KBM-7 (cell line): ENCODE results near the gene RGS8.

Experiments used
- DNase-seq: peaks from one replicate; pipeline ENCODE4 v3.0.0-alpha.2; 2015
- in situ Hi-C: fragments of 300-500 bp; cut with MboI; formaldehyde crosslinking; loops from 2 replicates; pipeline ENCODE4 v1.14.3; 2020; ENCODE audit warnings: low sequenced_read_pairs, low pct_unique_long_range_greater_than_20kb, mixed read lengths

RGS8 gene

GRCh38 chr1:182684116-182684828 lies at the start of gene RGS8:
RGS8 (minus strand) TSS chr1:182684587; CDS start chr1:182669649, 14,938 bp downstream.
- no peak for DNase-seq
- in situ Hi-C loops, result no loop called here

GRCh38 chr1:182731852-182732575 lies 47.6 kb upstream of the RGS8 start:
- in situ Hi-C loops, result no loop called here
- no peak for DNase-seq

- in situ Hi-C loops, result no loop called here
- DNase-seq, result no peak
These were observed 42.5 kb upstream of the RGS8 start for GRCh38 chr1:182726912-182727311.

- DNase-seq, result no peak
- in situ Hi-C loops, result no loop called here
These were observed 41.2 kb upstream of the RGS8 start for GRCh38 chr1:182725259-182726255.

- in situ Hi-C loops, result no loop called here
- DNase-seq, result no peak
These were observed 39.8 kb upstream of the RGS8 start for GRCh38 chr1:182724215-182724614.

- in situ Hi-C loops, result no loop called here
- no peak for DNase-seq
These were observed 38.8 kb upstream of the RGS8 start for GRCh38 chr1:182723200-182723599.

GRCh38 chr1:182721525-182721924 lies 37.1 kb upstream of the RGS8 start:
- in situ Hi-C loops, result no loop called here
- DNase-seq, result no peak

- in situ Hi-C loops, result no loop called here
- no peak for DNase-seq
These were observed 36.1 kb upstream of the RGS8 start for GRCh38 chr1:182720463-182720862.

GRCh38 chr1:182719553-182719952 lies 35.2 kb upstream of the RGS8 start:
- DNase-seq, result no peak
- in situ Hi-C loops, result no loop called here

GRCh38 chr1:182718311-182718710 lies 33.9 kb upstream of the RGS8 start:
- in situ Hi-C loops, result no loop called here
- DNase-seq, result no peak

GRCh38 chr1:182716740-182717720 lies 32.6 kb upstream of the RGS8 start:
- in situ Hi-C loops, result no loop called here
- DNase-seq, result no peak

- in situ Hi-C loops, result no loop called here
- no peak for DNase-seq
These were observed 31.1 kb upstream of the RGS8 start for GRCh38 chr1:182715531-182715930.

GRCh38 chr1:182714546-182714945 lies 30.2 kb upstream of the RGS8 start:
- in situ Hi-C loops, result no loop called here
- no peak for DNase-seq

GRCh38 chr1:182713939-182714338 lies 29.6 kb upstream of the RGS8 start:
- in situ Hi-C loops, result no loop called here
- peak; percentile 4 for DNase-seq

- in situ Hi-C loops, result no loop called here
- no peak for DNase-seq
These were observed 29.1 kb upstream of the RGS8 start for GRCh38 chr1:182713492-182713891.

- no peak for DNase-seq
- in situ Hi-C loops, result no loop called here
These were observed 25.5 kb upstream of the RGS8 start for GRCh38 chr1:182709855-182710254.

- no peak for DNase-seq
- in situ Hi-C loops, result no loop called here
These were observed 24.9 kb upstream of the RGS8 start for GRCh38 chr1:182709225-182709764.

- no peak for DNase-seq
- in situ Hi-C loops, result no loop called here
These were observed 22.7 kb upstream of the RGS8 start for GRCh38 chr1:182707122-182707521.
